Upper lobe of left lung (tissue), 6 donors: Measurements from ENCODE around the gene MARK1. TPM values are rescaled to one million over a fixed set of nuclear protein-coding genes. Genes with fewer than 3 reads are reported as not detected.

Experiments
- ATAC-seq, 2 donors: fragments of 200-7000 bp; cut with Tn5 transposase; one replicate each; pipeline ENCODE4 v1.9.1; 2022; ENCODE audit warnings: mild to moderate bottlenecking in 2 of 2, moderate library complexity in 2 of 2; ENCODE audit not compliant: low FRiP score in 2 of 2
- DNase-seq, 2 donors: peaks; one replicate each; pipeline ENCODE4 v3.0.0-alpha.2; 2019 to 2020
- H3K27ac ChIP-seq, 4 donors: fragments of 200-600 bp; sonication (generic); one replicate each; pipeline ENCODE4 v1.5.1; 2016 to 2019
- H3K27me3 ChIP-seq, 4 donors: fragments of 200-600 bp; sonication (generic); one replicate each; pipeline ENCODE4 v1.5.1; 2017 to 2019
- H3K36me3 ChIP-seq, 4 donors: fragments of 200-600 bp; sonication (generic); one replicate each; pipeline ENCODE4 v1.5.1; 2016 to 2019
- H3K4me1 ChIP-seq, 4 donors: fragments of 200-600 bp; sonication (generic); one replicate each; pipeline ENCODE4 v1.5.1; 2018 to 2019
- H3K4me3 ChIP-seq, 4 donors: fragments of 200-600 bp; sonication (generic); one replicate each; pipeline ENCODE4 v1.5.1; 2017 to 2019; ENCODE audit warnings: mild to moderate bottlenecking in 2 of 4, moderate library complexity in 1 of 4
- H3K9me3 ChIP-seq, 4 donors: fragments of 200-600 bp; sonication (generic); one replicate each; pipeline ENCODE4 v1.5.1; 2018 to 2019
- EP300 ChIP-seq, 4 donors: sonication (generic); formaldehyde crosslinking; IDR thresholded peaks; one replicate each; pipeline ENCODE4 v1.5.1; 2017; ENCODE audit warnings: antibody characterized with exemption in 4 of 4, control low read depth in 2 of 4
- POLR2A ChIP-seq, 4 donors: fragments of 450-650 bp; IDR thresholded peaks; one replicate each; pipeline ENCODE4 v1.5.1; 2016 to 2017; ENCODE audit warnings: antibody characterized with exemption in 4 of 4, mild to moderate bottlenecking in 2 of 4
- POLR2AphosphoS5 ChIP-seq, 2 donors: sonication (generic); formaldehyde crosslinking; IDR thresholded peaks; one replicate each; pipeline ENCODE4 v1.5.1; 2017; ENCODE audit warnings: antibody characterized with exemption in 2 of 2
- WGBS, 2 donors: methylation state at CpG; one replicate each; pipeline ENCODE4 v1.1.5; 2017 to 2018; 5-methylcytosine and 5-hydroxymethylcytosine counted together
- total RNA-seq, 6 donors: library from RNA; depleted of rRNA in 4 of 6; stranded (reverse); fragments of >200 nt in 4 of 6; gene quantifications; one replicate each; pipeline versions ENCODE4 v1.1.0 to v1.2.1, GENCODE V29; 2016 to 2021
- TF ChIP-seq, protein P1 (sequence below), 6 experiments: fragments of 450-650 bp in 4 of 6; fragments of 200-600 bp in 2 of 6; sonication (generic) in 2 of 6; IDR thresholded peaks; one replicate each; pipeline ENCODE4 v1.5.1; 2016 to 2019; ENCODE audit warnings: antibody characterized with exemption in 6 of 6
- donor health status: DM: no; HTN: no; CAD: no; lungs with moderate emphysema.
- donor health status: DM: no; HTN: yes; CAD: no; lungs with severe emphysema.

The MARK1 gene
- total RNA-seq, 6 donors from 2014 or later = 1.0 to 3.6 (median 1.8) TPM

DNA sequence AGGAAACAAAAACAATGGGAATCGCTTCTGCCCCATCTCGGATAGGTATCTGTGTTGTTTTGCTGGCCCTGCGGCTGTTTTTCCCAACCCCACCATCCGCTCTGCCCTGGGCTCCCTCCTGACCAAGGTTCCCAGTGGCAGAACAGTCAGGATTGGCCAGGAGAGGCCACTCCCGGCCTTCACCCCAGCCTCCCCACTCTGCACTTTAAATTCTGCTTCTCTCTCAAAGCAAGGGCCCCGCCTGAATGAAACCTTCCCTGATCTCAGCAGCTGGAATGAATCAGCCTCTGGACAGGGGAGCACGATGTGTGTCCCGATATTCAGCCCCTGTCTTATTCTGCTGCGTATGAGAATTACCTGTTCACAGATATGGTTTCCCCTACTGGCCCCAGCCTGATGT is 178.5 kb downstream of the MARK1 start:
- Histone ChIP-seq H3K27ac (no peak overlapping the region), H3K4me3 (no peak overlapping the region), H3K4me1 (peaks cover 0 to 3% (median 0%) of the 10 kb centered on the region in 4 donors), H3K36me3 (no peaks in the 10 kb centered on the region), H3K27me3 (no peaks in the 10 kb centered on the region), H3K9me3 (no peaks in the 10 kb centered on the region)
- no peak for TF ChIP-seq EP300 (IDR thresholded peaks at IDR 0.05)
- TF ChIP-seq, protein P1, sequence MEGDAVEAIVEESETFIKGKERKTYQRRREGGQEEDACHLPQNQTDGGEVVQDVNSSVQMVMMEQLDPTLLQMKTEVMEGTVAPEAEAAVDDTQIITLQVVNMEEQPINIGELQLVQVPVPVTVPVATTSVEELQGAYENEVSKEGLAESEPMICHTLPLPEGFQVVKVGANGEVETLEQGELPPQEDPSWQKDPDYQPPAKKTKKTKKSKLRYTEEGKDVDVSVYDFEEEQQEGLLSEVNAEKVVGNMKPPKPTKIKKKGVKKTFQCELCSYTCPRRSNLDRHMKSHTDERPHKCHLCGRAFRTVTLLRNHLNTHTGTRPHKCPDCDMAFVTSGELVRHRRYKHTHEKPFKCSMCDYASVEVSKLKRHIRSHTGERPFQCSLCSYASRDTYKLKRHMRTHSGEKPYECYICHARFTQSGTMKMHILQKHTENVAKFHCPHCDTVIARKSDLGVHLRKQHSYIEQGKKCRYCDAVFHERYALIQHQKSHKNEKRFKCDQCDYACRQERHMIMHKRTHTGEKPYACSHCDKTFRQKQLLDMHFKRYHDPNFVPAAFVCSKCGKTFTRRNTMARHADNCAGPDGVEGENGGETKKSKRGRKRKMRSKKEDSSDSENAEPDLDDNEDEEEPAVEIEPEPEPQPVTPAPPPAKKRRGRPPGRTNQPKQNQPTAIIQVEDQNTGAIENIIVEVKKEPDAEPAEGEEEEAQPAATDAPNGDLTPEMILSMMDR (IDR thresholded peaks at IDR 0.05) = no peak
- TF ChIP-seq POLR2AphosphoS5 (IDR thresholded peaks at IDR 0.05) = no peak
- TF ChIP-seq POLR2A (IDR thresholded peaks at IDR 0.05) = no peak
- DNase-seq (no peak), ATAC-seq (no peak)
- WGBS, 2 donors = 72 to 84% methylated on average over 9 of the region's 9 CpGs

DNA sequence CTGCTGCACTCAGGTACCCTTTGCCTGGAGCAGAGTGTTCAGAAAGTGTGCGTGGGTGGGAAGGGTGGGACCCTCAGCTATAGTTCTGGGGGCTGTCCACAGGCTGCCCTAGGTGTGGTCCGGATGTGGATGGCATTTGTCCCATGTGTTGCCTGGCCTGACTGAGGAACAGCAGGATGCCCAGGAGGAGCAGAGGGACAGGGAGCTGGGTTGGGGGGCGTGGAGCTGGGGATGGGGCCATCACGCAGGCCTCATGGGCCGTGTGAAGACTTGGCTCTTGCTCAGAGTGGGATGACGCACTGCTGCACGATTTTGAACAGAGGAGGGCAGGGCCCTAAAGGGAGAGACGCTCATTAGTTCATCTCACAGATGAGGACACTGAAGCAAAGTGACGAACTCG is 179.2 kb downstream of the MARK1 start:
- Histone ChIP-seq H3K27me3 (no peaks in the 10 kb centered on the region), H3K27ac (no peak overlapping the region), H3K36me3 (no peaks in the 10 kb centered on the region), H3K4me1 (peaks cover 0 to 3% (median 0%) of the 10 kb centered on the region in 4 donors), H3K4me3 (no peak overlapping the region), H3K9me3 (no peaks in the 10 kb centered on the region)
- no peak for TF ChIP-seq POLR2AphosphoS5 (IDR thresholded peaks at IDR 0.05)
- TF ChIP-seq, protein P1 (IDR thresholded peaks at IDR 0.05) = no peak
- 86 to 90% methylated on average over 10 of the region's 10 CpGs for WGBS, 2 donors
- ATAC-seq = no peak
- no peak for DNase-seq

DNA sequence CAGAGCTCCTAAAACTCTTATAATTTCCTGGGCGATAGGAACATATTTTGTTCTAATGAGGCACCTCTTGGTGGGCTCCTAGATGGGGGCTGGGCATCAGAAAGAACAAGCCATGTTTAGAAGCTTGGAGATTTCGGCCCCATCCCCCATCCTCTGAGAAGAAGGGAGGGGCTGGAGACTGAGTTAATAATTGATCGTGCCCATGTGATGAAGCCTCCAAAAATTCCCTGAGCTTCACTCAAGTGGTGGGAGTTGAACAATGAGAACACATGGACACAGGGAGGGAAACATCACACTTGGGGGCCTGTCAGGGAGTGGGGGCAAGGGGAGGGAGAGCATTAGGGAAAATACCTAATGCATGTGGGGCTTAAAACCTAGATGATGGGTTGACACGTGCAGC is 180.3 kb downstream of the MARK1 start:
- no peak for ATAC-seq
- H3K36me3 ChIP-seq = no peaks in the 10 kb centered on the region
- TF ChIP-seq, protein P1 (IDR thresholded peaks at IDR 0.05) = no peak
- no peak for TF ChIP-seq POLR2AphosphoS5 (IDR thresholded peaks at IDR 0.05)
- no peak for TF ChIP-seq POLR2A (IDR thresholded peaks at IDR 0.05)
- no peak for TF ChIP-seq EP300 (IDR thresholded peaks at IDR 0.05)

GRCh38 chr1:220708936-220709801 is 181.2 kb downstream of the MARK1 start:
- DNase-seq = no peak
- Histone ChIP-seq H3K27ac (no peak overlapping the region), H3K4me3 (no peak overlapping the region), H3K36me3 (no peaks in the 10 kb centered on the region), H3K27me3 (no peaks in the 10 kb centered on the region), H3K4me1 (no peaks in the 10 kb centered on the region), H3K9me3 (no peaks in the 10 kb centered on the region)
- ATAC-seq = no peak
- no peak for TF ChIP-seq EP300 (IDR thresholded peaks at IDR 0.05)
- TF ChIP-seq, protein P1 (IDR thresholded peaks at IDR 0.05) = no peak
- TF ChIP-seq POLR2AphosphoS5 (IDR thresholded peaks at IDR 0.05) = no peak
- TF ChIP-seq POLR2A (IDR thresholded peaks at IDR 0.05) = no peak
- WGBS, 2 donors = 65 to 67% methylated on average over 9 of the region's 9 CpGs

More for the DNA sequence above, 180.3 kb downstream of the MARK1 start:
- Histone ChIP-seq H3K4me3 (no peak overlapping the region), H3K27me3 (no peaks in the 10 kb centered on the region), H3K9me3 (no peaks in the 10 kb centered on the region), H3K27ac (no peak overlapping the region), H3K4me1 (no peaks in the 10 kb centered on the region)
- no peak for DNase-seq
- WGBS, 2 donors = 86 to 89% methylated on average over 4 of the region's 4 CpGs

DNA sequence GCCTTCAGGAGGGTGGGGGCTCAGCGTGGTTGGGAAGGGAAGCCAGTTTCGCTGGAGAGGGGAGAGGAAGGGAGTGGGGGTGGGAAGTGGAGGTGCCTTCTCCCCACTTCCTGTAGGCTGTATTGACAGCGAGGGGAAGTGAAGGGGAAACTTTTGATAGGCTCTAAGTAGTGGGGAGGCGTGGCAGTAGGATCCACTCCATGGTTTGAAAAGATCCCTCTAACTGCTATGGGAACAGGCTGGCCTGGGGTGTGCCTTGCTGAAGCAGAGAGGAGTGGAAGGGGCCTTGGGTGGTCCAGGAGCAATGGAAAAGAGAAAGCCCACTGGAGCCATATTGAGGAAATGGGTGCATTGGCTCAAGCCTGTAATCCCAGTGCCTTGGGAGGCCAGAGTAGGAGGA is 182.4 kb downstream of the MARK1 start:
- no peaks in the 10 kb centered on the region for H3K4me1 ChIP-seq
- no peak for ATAC-seq
- WGBS, 2 donors = 48 to 68% methylated on average over 4 of the region's 4 CpGs
- H3K36me3 ChIP-seq = no peaks in the 10 kb centered on the region
- no peaks in the 10 kb centered on the region for H3K27me3 ChIP-seq
- no peaks in the 10 kb centered on the region for H3K9me3 ChIP-seq
- no peak overlapping the region for H3K4me3 ChIP-seq
- H3K27ac ChIP-seq = no peak overlapping the region
- TF ChIP-seq, protein P1 (IDR thresholded peaks at IDR 0.05) = no peak
- TF ChIP-seq POLR2AphosphoS5 (IDR thresholded peaks at IDR 0.05) (no peak), EP300 (IDR thresholded peaks at IDR 0.05) (no peak), POLR2A (IDR thresholded peaks at IDR 0.05) (no peak)
- DNase-seq = no peak
